Naive B cell (primary cell): Measurements from ENCODE around the gene QRICH2. TPM values are rescaled to one million over a fixed set of nuclear protein-coding genes. Genes with fewer than 3 reads are reported as not detected.
"Not testable (repeated sequence)": the region's sequence is repeated elsewhere in the genome, so short reads cannot be mapped to it uniquely, and the experiment has no call there.

ENCODE experiments used
- ATAC-seq, 2 donors: fragments of 150-1000 bp; cut with Tn5 transposase; 2 replicates each; pipeline ENCODE4 v1.10.0; 2021; ENCODE audit warnings: low read depth in 2 of 2, mild to moderate bottlenecking in 2 of 2, moderate library complexity in 2 of 2
- DNase-seq: peaks from one replicate; pipeline ENCODE4 v3.0.0; 2022
- H3K27ac Mint-ChIP-seq, 6 donors: one replicate each; pipeline ENCODE4 v1.8.0; 2020 to 2022; ENCODE audit warnings: mild to moderate bottlenecking in 6 of 6, mixed read lengths in 6 of 6, moderate library complexity in 5 of 6, inconsistent platforms in 2 of 6
- H3K27me3 Mint-ChIP-seq, 3 donors: one replicate each; pipeline ENCODE4 v1.8.0; 2021 to 2022; ENCODE audit warnings: mixed read lengths in 3 of 3, mild to moderate bottlenecking in 1 of 3
- H3K36me3 Mint-ChIP-seq, 2 donors: one replicate each; pipeline ENCODE4 v1.8.0; 2020 to 2022; ENCODE audit warnings: mixed read lengths in 2 of 2, inconsistent platforms in 1 of 2, mild to moderate bottlenecking in 1 of 2
- H3K4me1 Mint-ChIP-seq, 3 donors: one replicate each; pipeline ENCODE4 v1.8.0; 2020 to 2022; ENCODE audit warnings: mixed read lengths in 3 of 3, inconsistent platforms in 1 of 3, mild to moderate bottlenecking in 1 of 3, moderate library complexity in 1 of 3
- H3K4me3 Mint-ChIP-seq, 8 donors: one replicate each; pipeline ENCODE4 v1.8.0; 2020 to 2022; ENCODE audit warnings: mild to moderate bottlenecking in 8 of 8, mixed read lengths in 8 of 8, moderate library complexity in 8 of 8, inconsistent platforms in 2 of 8
- H3K9me3 Mint-ChIP-seq, 7 donors: one replicate each; pipeline ENCODE4 v1.8.0; 2020 to 2022; ENCODE audit warnings: mixed read lengths in 7 of 7, mild to moderate bottlenecking in 5 of 7, inconsistent platforms in 2 of 7, moderate library complexity in 1 of 7
- polyA plus RNA-seq, 6 donors: library from polyadenylated mRNA; unstranded; fragments of 300-500 nt; fragmentation: Illumina TruSeq; gene quantifications; one replicate each; pipeline ENCODE4 v1.2.3, GENCODE V29; 2021; ENCODE audit warnings: low read depth in 6 of 6

QRICH2 gene
- polyA plus RNA-seq, 6 donors from 2014 or later, result 0.20 to 0.38 TPM; not detected in 4

GRCh38 chr17:76271669-76272540, 36.2 kb downstream of the QRICH2 start:
- ATAC-seq (peak; percentile 64 to 67), DNase-seq (peak; percentile 97)
- peak overlapping the region; percentile 80 to 91 (median 87) for H3K4me3 Mint-ChIP-seq
- peak overlapping the region; percentile 98 to 100 (median 100) for H3K27ac Mint-ChIP-seq
- H3K27me3 Mint-ChIP-seq, result no peaks in the 10 kb centered on the region
- H3K4me1 Mint-ChIP-seq, result peaks cover 46 to 89% (median 78%) of the 10 kb centered on the region in 3 donors
- no peaks in the 10 kb centered on the region for H3K36me3 Mint-ChIP-seq
- H3K9me3 Mint-ChIP-seq, result no peaks in the 10 kb centered on the region

- no peaks in the 10 kb centered on the region for H3K27me3 Mint-ChIP-seq
- peaks cover 43 to 87% (median 74%) of the 10 kb centered on the region in 3 donors for H3K4me1 Mint-ChIP-seq
- H3K27ac Mint-ChIP-seq, result peak overlapping the region; percentile 98 to 100 (median 100)
- H3K9me3 Mint-ChIP-seq, result no peaks in the 10 kb centered on the region
- H3K4me3 Mint-ChIP-seq, result peak overlapping the region; percentile 56 to 91 (median 82)
- peak; percentile 30 for DNase-seq
- ATAC-seq, result no peak
- no peaks in the 10 kb centered on the region for H3K36me3 Mint-ChIP-seq
These were observed 37.1 kb downstream of the QRICH2 start for GRCh38 chr17:76270770-76271668.

- Mint-ChIP-seq H3K4me3 (peak overlapping the region in 5 of 8 donors; percentile 29 to 89 (median 66)), H3K4me1 (peaks cover 35 to 78% (median 65%) of the 10 kb centered on the region in 3 donors), H3K27ac (peak overlapping the region; percentile 98 to 100 (median 99)), H3K9me3 (no peaks in the 10 kb centered on the region), H3K36me3 (no peaks in the 10 kb centered on the region), H3K27me3 (no peaks in the 10 kb centered on the region)
- no peak for ATAC-seq
- peak; percentile 38 for DNase-seq
These were observed 37.9 kb downstream of the QRICH2 start for GRCh38 chr17:76270127-76270592.

GRCh38 chr17:76268991-76269981, 38.8 kb downstream of the QRICH2 start:
- no peaks in the 10 kb centered on the region for H3K36me3 Mint-ChIP-seq
- no peaks in the 10 kb centered on the region for H3K27me3 Mint-ChIP-seq
- H3K4me1 Mint-ChIP-seq, result peaks cover 33 to 73% (median 62%) of the 10 kb centered on the region in 3 donors
- ATAC-seq, result no peak
- H3K4me3 Mint-ChIP-seq, result peak overlapping the region in 7 of 8 donors; percentile 56 to 95 (median 86)
- H3K27ac Mint-ChIP-seq, result peak overlapping the region; percentile 98 to 100 (median 99)
- H3K9me3 Mint-ChIP-seq, result no peaks in the 10 kb centered on the region
- DNase-seq, result no peak

DNA sequence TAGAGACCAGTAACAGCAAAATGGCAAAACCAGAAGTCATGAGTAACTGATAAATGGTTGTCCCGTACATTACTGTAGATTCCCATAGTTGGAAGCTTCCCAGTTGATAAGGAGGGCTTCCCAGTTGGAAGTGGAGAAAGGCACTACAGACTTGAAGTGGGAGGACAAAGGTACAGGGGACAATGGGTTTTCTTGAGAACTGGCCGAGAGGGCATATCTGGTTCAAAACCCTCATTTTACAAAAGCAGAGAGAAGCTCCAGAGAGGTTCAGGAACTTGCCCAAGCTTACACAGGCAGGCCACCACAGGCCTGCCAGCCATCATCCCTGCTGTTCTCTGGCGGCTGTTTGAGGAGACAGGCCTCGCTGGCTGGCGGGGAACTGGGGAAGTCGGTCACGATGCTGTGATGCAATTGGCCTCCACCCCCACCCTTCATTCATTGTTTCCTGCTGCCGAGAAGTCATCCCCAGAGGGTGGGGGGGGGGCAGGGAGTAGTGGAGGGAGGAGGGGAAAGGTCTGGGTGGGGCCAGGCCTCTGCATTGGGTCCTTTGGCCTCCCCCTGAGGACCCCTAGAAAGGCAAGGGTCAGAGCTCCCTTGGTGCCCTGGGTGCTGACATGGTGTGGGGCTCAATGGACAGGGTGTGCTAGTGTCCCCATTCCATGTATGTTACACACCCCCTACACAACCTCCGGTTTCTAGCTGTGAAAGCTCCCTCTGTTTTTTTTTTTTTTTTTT, 39.9 kb downstream of the QRICH2 start:
- Mint-ChIP-seq H3K9me3 (no peaks in the 10 kb centered on the region), H3K27me3 (no peaks in the 10 kb centered on the region), H3K4me3 (peak overlapping the region; percentile 86 to 95 (median 88)), H3K36me3 (no peaks in the 10 kb centered on the region), H3K4me1 (peaks cover 39 to 69% (median 68%) of the 10 kb centered on the region in 3 donors), H3K27ac (peak overlapping the region; percentile 98 to 100 (median 99))
- peak; percentile 86 for DNase-seq
- peak; percentile 18 to 26 for ATAC-seq

GRCh38 chr17:76267581-76268001, 40.5 kb downstream of the QRICH2 start:
- not testable (repeated sequence) for ATAC-seq, H3K36me3 Mint-ChIP-seq, H3K27me3 Mint-ChIP-seq, DNase-seq, H3K9me3 Mint-ChIP-seq
- peaks cover 41 to 69% (median 68%) of the 10 kb centered on the region in 3 donors for H3K4me1 Mint-ChIP-seq
- peak overlapping the region; percentile 86 to 95 (median 88) for H3K4me3 Mint-ChIP-seq
- H3K27ac Mint-ChIP-seq, result peak overlapping the region; percentile 98 to 100 (median 99)

- H3K4me1 Mint-ChIP-seq, result peaks cover 40 to 73% (median 69%) of the 10 kb centered on the region in 3 donors
- no peaks in the 10 kb centered on the region for H3K27me3 Mint-ChIP-seq
- peak overlapping the region; percentile 86 to 95 (median 92) for H3K4me3 Mint-ChIP-seq
- no peak for DNase-seq
- peak overlapping the region; percentile 98 to 100 (median 99) for H3K27ac Mint-ChIP-seq
- H3K9me3 Mint-ChIP-seq, result no peaks in the 10 kb centered on the region
- H3K36me3 Mint-ChIP-seq, result no peaks in the 10 kb centered on the region
- no peak for ATAC-seq
These were observed 41.0 kb downstream of the QRICH2 start for GRCh38 chr17:76267051-76267576.

- DNase-seq (peak; percentile 38), ATAC-seq (no peak)
- peak overlapping the region; percentile 86 to 95 (median 92) for H3K4me3 Mint-ChIP-seq
- no peaks in the 10 kb centered on the region for H3K9me3 Mint-ChIP-seq
- H3K27ac Mint-ChIP-seq, result peak overlapping the region; percentile 98 to 100 (median 99)
- peaks cover 42 to 79% (median 71%) of the 10 kb centered on the region in 3 donors for H3K4me1 Mint-ChIP-seq
- no peaks in the 10 kb centered on the region for H3K36me3 Mint-ChIP-seq
- H3K27me3 Mint-ChIP-seq, result no peaks in the 10 kb centered on the region
These were observed 41.7 kb downstream of the QRICH2 start for GRCh38 chr17:76266244-76266938.

GRCh38 chr17:76265624-76266243, 42.3 kb downstream of the QRICH2 start:
- Mint-ChIP-seq H3K36me3 (no peaks in the 10 kb centered on the region), H3K27ac (peak overlapping the region; percentile 98 to 100 (median 99)), H3K27me3 (no peaks in the 10 kb centered on the region), H3K9me3 (no peaks in the 10 kb centered on the region), H3K4me1 (peaks cover 42 to 77% (median 68%) of the 10 kb centered on the region in 3 donors), H3K4me3 (peak overlapping the region; percentile 86 to 95 (median 92))
- peak in 1 of 2 donors; percentile 2 for ATAC-seq
- DNase-seq, result peak; percentile 45

- DNase-seq (peak; percentile 99), ATAC-seq (peak; percentile 73 to 77)
- Mint-ChIP-seq H3K4me1 (peaks cover 43 to 81% (median 72%) of the 10 kb centered on the region in 3 donors), H3K36me3 (no peaks in the 10 kb centered on the region), H3K27me3 (no peaks in the 10 kb centered on the region), H3K9me3 (no peaks in the 10 kb centered on the region), H3K27ac (peak within 1 kb of the TSS; percentile 98 to 100 (median 99)), H3K4me3 (peak within 1 kb of the TSS; percentile 86 to 95 (median 92))
These were observed 43.1 kb downstream of the QRICH2 start, which contains the start of gene UBALD2 for GRCh38 chr17:76264755-76265623. Gene UBALD2 (plus strand): TSS chr17:76265348. CDS start chr17:76265506, 158 bp downstream.
